HepG2 (cell line): ENCODE measurements around the gene TRAPPC12. TPM values are rescaled to one million over a fixed set of nuclear protein-coding genes. Genes with fewer than 3 reads are reported as not detected.
A peak's percentile ranks its signal among the peaks of the same experiment; 100 is the strongest.

ENCODE experiments used
- ATM ChIP-seq: fragments of 450-650 bp; IDR thresholded peaks from 2 replicates; pipeline ENCODE4 v1.7.1; 2017; ENCODE audit warnings: mild to moderate bottlenecking, borderline replicate concordance
- FOXP1 ChIP-seq, 2 experiments: fragments of 450-650 bp in 1 of 2; IDR thresholded peaks; 2 replicates each; pipeline ENCODE4 v1.6.1; 2017 to 2018; ENCODE audit warnings: antibody characterized with exemption in 1 of 2
- KLF11 ChIP-seq: IDR thresholded peaks from 2 replicates; pipeline ENCODE4 v1.6.1; 2016; ENCODE audit warnings: missing compliant biosample characterization
- NR3C1 ChIP-seq: sonication (generic); formaldehyde crosslinking; IDR thresholded peaks from 2 replicates; pipeline ENCODE4 v1.4.0; 2020; ENCODE audit warnings: missing genetic modification reagents
- ZKSCAN1 ChIP-seq: fragments of 150-350 bp; IDR thresholded peaks from 2 replicates; pipeline ENCODE4 v1.6.1; 2014; ENCODE audit warnings: low read length
- ZNF570 ChIP-seq: sonication (generic); formaldehyde crosslinking; IDR thresholded peaks from 2 replicates; pipeline ENCODE4 v1.4.0; 2020; ENCODE audit warnings: mild to moderate bottlenecking, missing genetic modification reagents, borderline replicate concordance
- ZNF768 ChIP-seq: sonication (generic); formaldehyde crosslinking; IDR thresholded peaks from 2 replicates; pipeline ENCODE4 v1.4.0; 2020; ENCODE audit warnings: missing genetic modification reagents
- ZNF883 ChIP-seq: sonication (generic); formaldehyde crosslinking; IDR thresholded peaks from 2 replicates; pipeline ENCODE4 v1.5.1; 2020; ENCODE audit warnings: mild to moderate bottlenecking, missing genetic modification reagents; ENCODE audit errors: not compliant biosample characterization
- polyA plus RNA-seq, 8 experiments: library from polyadenylated mRNA; depleted of rRNA in 3 of 8; stranded (reverse) in 7 of 8; unstranded in 1 of 8; fragments of >200 nt; fragmentation: Illumina TruSeq in 4 of 8; extraction: Trizol in 4 of 8; gene quantifications; 2 replicates each; pipeline versions ENCODE4 v1.2.1 to v1.2.3, GENCODE V29; 2011 to 2016; ENCODE audit warnings: low read depth in 4 of 8, missing spikeins in 1 of 8, mixed read lengths in 1 of 8; ENCODE audit not compliant: insufficient read depth in 1 of 8
- total RNA-seq, 5 experiments: library from RNA; depleted of rRNA; stranded (reverse); fragments of >200 nt; fragmentation: Illumina TruSeq; extraction: Trizol; gene quantifications; 2 replicates each; pipeline ENCODE4 v1.2.3, GENCODE V29; 2016; ENCODE audit warnings: low read depth in 1 of 5
- TF ChIP-seq, protein P1 (sequence below): IDR thresholded peaks from 2 replicates; pipeline ENCODE4 v1.6.1; 2016; ENCODE audit warnings: missing compliant biosample characterization, missing genetic modification reagents, borderline replicate concordance
- TF ChIP-seq, protein P2 (sequence below): sonication (generic); formaldehyde crosslinking; IDR thresholded peaks from 2 replicates; pipeline ENCODE4 v1.4.0; 2020; ENCODE audit warnings: missing genetic modification reagents, borderline replicate concordance
- TF ChIP-seq, protein P3 (sequence below): sonication (generic); formaldehyde crosslinking; IDR thresholded peaks from 2 replicates; pipeline ENCODE4 v1.5.1; 2020; ENCODE audit warnings: missing genetic modification reagents, mild to moderate bottlenecking, borderline replicate concordance
- TF ChIP-seq, protein P4 (sequence below): sonication (generic); formaldehyde crosslinking; IDR thresholded peaks from one replicate; pipeline ENCODE4 v1.5.1; 2020; ENCODE audit warnings: mild to moderate bottlenecking, missing genetic modification reagents; ENCODE audit errors: not compliant biosample characterization
- TF ChIP-seq, protein P5 (sequence below), 2 experiments: fragments of 450-650 bp in 1 of 2; sonication (generic) in 1 of 2; formaldehyde crosslinking; IDR thresholded peaks; 2 replicates each; pipeline versions ENCODE4 v1.5.0 to v1.8.0; 2020 to 2022; ENCODE audit warnings: mild to moderate bottlenecking in 1 of 2, missing genetic modification reagents in 1 of 2
- TF ChIP-seq, protein P6 (sequence below): sonication (generic); formaldehyde crosslinking; IDR thresholded peaks from 2 replicates; pipeline ENCODE4 v1.5.0; 2020; ENCODE audit warnings: missing genetic modification reagents, mild to moderate bottlenecking, borderline replicate concordance

TRAPPC12 gene
- total and polyA plus RNA-seq, 2 of the 13 experiments (the other 11 are each of a cell fraction or from before 2014, with no cell fraction given): 46.4 to 97.7 TPM

DNA sequence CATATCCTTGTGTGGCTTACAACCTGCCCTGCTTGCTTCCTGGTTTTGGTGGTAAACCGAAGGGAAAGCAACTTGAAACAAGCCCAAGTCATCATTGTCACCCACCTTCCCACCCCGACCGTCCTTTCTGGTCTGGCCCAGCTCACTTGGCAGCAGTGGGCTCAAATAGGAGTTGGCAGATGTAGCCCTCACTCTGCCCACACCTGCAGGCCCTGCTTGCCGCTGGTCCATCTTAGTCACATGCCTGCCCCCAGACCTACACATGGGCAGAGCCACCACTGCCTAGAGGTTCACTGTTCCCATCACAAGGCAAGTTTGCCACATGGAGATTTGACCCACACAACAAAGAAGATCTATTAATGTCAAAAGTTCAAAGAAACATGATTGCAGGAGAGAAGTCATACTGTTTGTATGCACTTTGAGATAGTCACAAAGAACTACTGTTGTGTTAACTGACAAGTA, 11.2 kb upstream of the TRAPPC12 start (continued):
- TF ChIP-seq FOXP1 (IDR thresholded peaks at IDR 0.05) (no peak), FOXP1 (CRISPR knock-in tag; IDR thresholded peaks at IDR 0.05) (peak; percentile 6; the same call in 1 of the 2 replicates), ZKSCAN1 (no peak), KLF11 (CRISPR knock-in tag) (0 out of 2 replicates have a peak, but pooled peaks have one; percentile 67), ZNF570 (no peak), ZNF883 (CRISPR knock-in tag) (peak; percentile 67), NR3C1 (CRISPR knock-in tag) (no peak), ZNF768 (CRISPR knock-in tag) (peak; percentile 47; the same call in 1 of the 2 replicates), ATM (no peak)
- TF ChIP-seq, protein P1, sequence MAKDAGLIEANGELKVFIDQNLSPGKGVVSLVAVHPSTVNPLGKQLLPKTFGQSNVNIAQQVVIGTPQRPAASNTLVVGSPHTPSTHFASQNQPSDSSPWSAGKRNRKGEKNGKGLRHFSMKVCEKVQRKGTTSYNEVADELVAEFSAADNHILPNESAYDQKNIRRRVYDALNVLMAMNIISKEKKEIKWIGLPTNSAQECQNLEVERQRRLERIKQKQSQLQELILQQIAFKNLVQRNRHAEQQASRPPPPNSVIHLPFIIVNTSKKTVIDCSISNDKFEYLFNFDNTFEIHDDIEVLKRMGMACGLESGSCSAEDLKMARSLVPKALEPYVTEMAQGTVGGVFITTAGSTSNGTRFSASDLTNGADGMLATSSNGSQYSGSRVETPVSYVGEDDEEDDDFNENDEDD (CRISPR knock-in tag): peak; percentile 90; the same call in 1 of the 2 replicates
- TF ChIP-seq, protein P2, sequence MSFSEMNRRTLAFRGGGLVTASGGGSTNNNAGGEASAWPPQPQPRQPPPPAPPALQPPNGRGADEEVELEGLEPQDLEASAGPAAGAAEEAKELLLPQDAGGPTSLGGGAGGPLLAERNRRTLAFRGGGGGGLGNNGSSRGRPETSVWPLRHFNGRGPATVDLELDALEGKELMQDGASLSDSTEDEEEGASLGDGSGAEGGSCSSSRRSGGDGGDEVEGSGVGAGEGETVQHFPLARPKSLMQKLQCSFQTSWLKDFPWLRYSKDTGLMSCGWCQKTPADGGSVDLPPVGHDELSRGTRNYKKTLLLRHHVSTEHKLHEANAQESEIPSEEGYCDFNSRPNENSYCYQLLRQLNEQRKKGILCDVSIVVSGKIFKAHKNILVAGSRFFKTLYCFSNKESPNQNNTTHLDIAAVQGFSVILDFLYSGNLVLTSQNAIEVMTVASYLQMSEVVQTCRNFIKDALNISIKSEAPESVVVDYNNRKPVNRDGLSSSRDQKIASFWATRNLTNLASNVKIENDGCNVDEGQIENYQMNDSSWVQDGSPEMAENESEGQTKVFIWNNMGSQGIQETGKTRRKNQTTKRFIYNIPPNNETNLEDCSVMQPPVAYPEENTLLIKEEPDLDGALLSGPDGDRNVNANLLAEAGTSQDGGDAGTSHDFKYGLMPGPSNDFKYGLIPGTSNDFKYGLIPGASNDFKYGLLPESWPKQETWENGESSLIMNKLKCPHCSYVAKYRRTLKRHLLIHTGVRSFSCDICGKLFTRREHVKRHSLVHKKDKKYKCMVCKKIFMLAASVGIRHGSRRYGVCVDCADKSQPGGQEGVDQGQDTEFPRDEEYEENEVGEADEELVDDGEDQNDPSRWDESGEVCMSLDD (CRISPR knock-in tag): no peak
- TF ChIP-seq, protein P3, sequence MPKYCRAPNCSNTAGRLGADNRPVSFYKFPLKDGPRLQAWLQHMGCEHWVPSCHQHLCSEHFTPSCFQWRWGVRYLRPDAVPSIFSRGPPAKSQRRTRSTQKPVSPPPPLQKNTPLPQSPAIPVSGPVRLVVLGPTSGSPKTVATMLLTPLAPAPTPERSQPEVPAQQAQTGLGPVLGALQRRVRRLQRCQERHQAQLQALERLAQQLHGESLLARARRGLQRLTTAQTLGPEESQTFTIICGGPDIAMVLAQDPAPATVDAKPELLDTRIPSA (CRISPR knock-in tag): no peak
- TF ChIP-seq, protein P4, sequence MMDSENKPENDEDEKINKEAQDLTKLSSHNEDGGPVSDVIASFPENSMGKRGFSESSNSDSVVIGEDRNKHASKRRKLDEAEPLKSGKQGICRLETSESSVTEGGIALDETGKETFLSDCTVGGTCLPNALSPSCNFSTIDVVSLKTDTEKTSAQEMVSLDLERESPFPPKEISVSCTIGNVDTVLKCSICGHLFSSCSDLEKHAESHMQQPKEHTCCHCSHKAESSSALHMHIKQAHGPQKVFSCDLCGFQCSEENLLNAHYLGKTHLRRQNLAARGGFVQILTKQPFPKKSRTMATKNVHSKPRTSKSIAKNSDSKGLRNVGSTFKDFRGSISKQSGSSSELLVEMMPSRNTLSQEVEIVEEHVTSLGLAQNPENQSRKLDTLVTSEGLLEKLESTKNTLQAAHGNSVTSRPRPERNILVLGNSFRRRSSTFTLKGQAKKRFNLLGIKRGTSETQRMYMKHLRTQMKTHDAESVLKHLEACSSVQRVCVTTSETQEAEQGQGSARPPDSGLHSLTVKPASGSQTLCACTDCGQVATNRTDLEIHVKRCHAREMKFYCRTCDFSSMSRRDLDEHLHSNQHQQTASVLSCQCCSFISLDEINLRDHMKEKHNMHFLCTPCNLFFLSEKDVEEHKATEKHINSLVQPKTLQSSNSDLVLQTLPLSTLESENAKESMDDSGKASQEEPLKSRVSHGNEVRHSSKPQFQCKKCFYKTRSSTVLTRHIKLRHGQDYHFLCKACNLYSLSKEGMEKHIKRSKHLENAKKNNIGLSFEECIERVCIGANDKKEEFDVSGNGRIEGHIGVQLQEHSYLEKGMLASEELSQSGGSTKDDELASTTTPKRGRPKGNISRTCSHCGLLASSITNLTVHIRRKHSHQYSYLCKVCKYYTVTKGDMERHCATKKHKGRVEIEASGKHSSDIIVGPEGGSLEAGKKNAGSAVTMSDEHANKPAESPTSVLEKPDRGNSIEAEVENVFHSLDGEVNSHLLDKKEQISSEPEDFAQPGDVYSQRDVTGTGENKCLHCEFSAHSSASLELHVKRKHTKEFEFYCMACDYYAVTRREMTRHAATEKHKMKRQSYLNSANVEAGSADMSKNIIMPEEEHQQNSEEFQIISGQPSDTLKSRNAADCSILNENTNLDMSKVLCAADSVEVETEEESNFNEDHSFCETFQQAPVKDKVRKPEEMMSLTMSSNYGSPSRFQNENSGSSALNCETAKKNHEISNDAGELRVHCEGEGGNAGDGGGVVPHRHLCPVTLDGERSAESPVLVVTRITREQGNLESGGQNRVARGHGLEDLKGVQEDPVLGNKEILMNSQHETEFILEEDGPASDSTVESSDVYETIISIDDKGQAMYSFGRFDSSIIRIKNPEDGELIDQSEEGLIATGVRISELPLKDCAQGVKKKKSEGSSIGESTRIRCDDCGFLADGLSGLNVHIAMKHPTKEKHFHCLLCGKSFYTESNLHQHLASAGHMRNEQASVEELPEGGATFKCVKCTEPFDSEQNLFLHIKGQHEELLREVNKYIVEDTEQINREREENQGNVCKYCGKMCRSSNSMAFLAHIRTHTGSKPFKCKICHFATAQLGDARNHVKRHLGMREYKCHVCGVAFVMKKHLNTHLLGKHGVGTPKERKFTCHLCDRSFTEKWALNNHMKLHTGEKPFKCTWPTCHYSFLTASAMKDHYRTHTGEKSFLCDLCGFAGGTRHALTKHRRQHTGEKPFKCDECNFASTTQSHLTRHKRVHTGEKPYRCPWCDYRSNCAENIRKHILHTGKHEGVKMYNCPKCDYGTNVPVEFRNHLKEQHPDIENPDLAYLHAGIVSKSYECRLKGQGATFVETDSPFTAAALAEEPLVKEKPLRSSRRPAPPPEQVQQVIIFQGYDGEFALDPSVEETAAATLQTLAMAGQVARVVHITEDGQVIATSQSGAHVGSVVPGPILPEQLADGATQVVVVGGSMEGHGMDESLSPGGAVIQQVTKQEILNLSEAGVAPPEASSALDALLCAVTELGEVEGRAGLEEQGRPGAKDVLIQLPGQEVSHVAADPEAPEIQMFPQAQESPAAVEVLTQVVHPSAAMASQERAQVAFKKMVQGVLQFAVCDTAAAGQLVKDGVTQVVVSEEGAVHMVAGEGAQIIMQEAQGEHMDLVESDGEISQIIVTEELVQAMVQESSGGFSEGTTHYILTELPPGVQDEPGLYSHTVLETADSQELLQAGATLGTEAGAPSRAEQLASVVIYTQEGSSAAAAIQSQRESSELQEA (CRISPR knock-in tag): no peak
- TF ChIP-seq, protein P5, sequence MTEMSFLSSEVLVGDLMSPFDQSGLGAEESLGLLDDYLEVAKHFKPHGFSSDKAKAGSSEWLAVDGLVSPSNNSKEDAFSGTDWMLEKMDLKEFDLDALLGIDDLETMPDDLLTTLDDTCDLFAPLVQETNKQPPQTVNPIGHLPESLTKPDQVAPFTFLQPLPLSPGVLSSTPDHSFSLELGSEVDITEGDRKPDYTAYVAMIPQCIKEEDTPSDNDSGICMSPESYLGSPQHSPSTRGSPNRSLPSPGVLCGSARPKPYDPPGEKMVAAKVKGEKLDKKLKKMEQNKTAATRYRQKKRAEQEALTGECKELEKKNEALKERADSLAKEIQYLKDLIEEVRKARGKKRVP (CRISPR knock-in tag; IDR thresholded peaks at IDR 0.05): 0 out of 4 replicates have a peak, but pooled peaks of 1 of the 2 experiments have one; percentile 33
- TF ChIP-seq, protein P6, sequence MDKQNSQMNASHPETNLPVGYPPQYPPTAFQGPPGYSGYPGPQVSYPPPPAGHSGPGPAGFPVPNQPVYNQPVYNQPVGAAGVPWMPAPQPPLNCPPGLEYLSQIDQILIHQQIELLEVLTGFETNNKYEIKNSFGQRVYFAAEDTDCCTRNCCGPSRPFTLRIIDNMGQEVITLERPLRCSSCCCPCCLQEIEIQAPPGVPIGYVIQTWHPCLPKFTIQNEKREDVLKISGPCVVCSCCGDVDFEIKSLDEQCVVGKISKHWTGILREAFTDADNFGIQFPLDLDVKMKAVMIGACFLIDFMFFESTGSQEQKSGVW (CRISPR knock-in tag): no peak
